ENCODE measurements around the gene RMDN2. TPM values are rescaled to one million over a fixed set of nuclear protein-coding genes. Genes with fewer than 3 reads are reported as not detected.
A peak's percentile ranks its signal among the peaks of the same experiment; 100 is the strongest.

RMDN2 gene, protein sequence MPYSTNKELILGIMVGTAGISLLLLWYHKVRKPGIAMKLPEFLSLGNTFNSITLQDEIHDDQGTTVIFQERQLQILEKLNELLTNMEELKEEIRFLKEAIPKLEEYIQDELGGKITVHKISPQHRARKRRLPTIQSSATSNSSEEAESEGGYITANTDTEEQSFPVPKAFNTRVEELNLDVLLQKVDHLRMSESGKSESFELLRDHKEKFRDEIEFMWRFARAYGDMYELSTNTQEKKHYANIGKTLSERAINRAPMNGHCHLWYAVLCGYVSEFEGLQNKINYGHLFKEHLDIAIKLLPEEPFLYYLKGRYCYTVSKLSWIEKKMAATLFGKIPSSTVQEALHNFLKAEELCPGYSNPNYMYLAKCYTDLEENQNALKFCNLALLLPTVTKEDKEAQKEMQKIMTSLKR
- 1 to 10 TPM; 2.8 to 7.3 (median 6.3) TPM for polyA plus RNA-seq

DNA sequence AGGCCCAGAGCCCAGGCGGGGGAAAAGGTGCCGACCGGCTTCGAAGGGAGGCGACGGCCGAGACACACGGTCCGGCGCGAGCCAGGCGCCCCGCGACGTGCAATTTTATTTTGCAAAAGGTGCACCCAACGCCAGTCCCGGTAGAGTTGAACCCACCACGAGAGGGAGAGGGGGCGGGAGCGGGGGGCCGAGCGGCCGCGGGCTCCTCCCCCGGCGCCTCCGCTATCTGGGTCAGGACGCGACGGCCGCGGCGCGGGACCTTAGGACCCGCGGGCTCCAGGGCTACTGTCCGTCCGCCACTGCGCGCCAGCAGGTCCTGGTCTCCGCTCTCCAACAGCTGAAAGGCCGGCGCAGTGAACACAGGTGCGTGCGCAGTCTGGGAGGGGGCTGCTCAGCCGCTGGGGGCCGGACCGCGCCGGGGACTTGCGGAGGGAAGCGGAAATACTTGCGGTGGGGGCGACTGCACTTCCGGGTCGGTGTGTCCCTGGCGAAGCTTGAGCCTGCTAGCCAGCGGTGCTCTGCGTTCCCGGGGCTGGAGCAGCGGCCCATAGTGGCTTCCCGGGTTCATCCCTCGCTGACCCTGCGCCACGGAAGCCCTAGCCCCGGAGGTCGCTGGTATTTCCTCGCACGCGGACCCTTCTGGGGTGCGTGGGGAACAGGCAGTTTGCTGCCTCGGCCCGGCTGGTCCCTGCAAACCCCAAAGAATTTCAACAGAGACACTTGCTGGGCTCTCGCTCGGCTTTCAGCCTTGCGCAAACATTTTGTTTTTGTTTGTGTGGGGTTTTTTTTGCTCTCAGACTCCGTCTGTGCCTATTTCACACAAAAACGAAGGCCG lies at the start of gene RMDN2:
RMDN2 (plus strand) TSS at position 225 of the 835 bp plus-strand sequence. CDS start 3,991 bp downstream, outside the sequence.
- WGBS, 3 donors: 0 to 1% (median 1%) methylated on average over 63 to 79 of the region's 79 CpGs

DNA sequence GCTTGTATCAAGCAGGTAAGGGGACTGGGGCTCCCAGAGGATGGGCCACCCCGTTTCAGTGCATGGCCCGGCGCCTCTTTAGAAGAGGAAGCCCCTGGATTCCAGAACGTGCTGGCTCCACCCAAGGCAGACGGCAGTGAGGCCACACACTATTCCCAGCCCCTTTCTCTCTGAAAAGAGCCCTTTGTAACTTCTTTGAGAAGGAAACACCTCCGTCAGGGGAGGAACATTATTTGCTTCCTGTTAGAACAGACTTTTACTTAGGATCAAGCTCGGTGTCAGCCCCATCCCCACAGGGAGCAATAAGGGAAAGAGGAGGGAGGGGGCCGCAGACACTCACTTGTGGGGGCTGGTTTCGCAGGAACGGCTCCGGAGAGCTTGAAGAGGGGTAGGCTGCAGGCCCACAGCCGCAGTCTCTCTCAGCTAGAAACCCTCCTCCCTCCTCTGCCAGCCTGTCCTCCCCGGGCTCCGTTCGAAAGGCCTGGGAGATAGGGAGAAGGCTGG lies 49.6 kb upstream of the RMDN2 start:
- no peak overlapping the region for H3K27ac ChIP-seq (ENCODE audit: low read depth, low read length)
- 29 to 55% (median 48%) methylated on average over 15 of the region's 15 CpGs for WGBS, 3 donors

More for the DNA sequence above, at the start of gene RMDN2:
- H3K27ac ChIP-seq (ENCODE audit: low read depth, low read length): peak within 1 kb of the TSS; percentile 10

GRCh38 chr2:37876227-37876626 lies 48.9 kb upstream of the RMDN2 start:
- H3K27ac ChIP-seq (ENCODE audit: low read depth, low read length): no peak overlapping the region

DNA sequence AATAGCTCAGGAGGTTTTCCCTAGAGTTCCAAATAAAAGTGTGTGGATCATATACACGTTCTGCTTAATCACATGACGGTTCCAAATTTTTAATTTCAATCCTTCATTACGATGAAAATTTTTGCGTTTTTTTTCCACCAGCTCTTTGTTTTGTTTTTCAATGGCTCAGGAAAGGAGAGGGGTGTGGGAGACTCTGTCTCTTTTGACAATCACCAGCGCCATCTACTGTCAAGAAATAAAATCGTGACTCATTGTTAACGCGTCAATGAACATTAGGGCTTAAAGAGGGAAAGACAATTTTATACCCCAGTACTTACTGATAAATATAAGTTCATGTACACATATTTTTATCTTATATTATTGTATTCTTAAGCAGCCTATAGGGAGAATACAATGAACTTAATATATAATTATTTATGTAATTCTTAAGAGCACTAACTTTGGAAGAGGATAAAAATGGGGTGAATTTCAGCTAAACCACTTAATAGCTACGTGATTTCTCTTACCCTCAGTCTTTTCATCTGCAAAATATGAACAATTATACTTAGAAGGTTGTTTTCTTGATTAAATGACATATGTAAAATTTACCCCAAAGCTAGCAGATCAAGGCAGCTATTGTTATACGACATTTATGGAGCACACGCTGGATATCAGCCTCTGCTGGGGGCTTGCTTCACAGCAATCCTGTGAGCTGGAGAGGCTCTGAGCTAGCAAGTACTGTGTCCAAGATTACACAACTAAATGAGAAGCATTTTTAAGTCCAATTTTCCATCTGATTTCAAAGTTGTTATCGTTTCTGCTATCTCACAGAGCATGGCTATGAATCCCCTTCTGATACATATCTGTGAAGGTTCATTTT lies 47.4 kb upstream of the RMDN2 start:
- no peak overlapping the region for H3K27ac ChIP-seq (ENCODE audit: low read depth, low read length)
- WGBS, 3 donors: 26 to 29% (median 29%) methylated on average over 12 of the region's 12 CpGs

More at GRCh38 chr2:37876227-37876626, 48.9 kb upstream of the RMDN2 start:
- WGBS, 3 donors: 76 to 89% (median 82%) methylated on average over 9 of the region's 9 CpGs

DNA sequence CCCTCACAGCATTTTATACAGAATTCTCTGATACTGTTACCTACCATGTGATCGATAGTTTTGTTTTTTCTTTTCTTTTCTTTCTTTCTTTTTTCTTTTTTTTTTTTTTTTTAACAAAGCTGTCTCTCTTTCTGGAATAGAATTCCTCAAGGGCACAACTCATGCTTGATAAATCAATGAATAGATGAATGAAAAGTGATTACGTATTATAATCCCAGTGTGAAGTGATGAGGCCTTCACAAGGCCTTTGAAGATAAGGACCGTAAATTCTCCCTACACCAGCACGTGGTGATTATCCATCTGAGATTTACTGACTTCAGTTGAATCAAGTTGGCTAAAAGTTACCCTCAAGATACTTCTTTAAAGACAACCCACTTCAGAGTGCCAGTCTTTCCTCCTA lies 46.6 kb upstream of the RMDN2 start:
- 81 to 94% (median 89%) methylated on average over 3 to 4 of the region's 4 CpGs for WGBS, 3 donors
- no peak overlapping the region for H3K27ac ChIP-seq (ENCODE audit: low read depth, low read length)

DNA sequence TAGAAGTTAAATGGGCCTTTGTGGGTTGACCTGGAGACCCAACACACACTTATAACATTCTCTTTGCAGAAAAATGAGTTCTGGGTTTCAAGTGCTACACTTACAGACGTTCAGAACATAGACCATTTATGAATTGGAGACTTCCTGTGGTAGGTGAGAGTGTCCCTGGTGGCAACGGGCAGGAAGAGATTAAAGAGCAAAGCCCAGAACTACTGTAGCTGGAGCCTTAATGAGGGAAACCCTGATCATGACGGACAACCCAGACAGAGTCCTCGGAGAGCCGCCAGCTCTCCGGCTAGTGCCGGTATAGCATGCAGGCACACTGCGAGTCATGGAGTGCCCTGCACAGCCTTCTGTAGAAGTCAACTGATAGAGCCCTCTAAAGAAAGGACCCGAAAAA lies 44.5 kb upstream of the RMDN2 start:
- 44 to 55% (median 52%) methylated on average over 9 of the region's 9 CpGs for WGBS, 3 donors
- H3K27ac ChIP-seq (ENCODE audit: low read depth, low read length): no peak overlapping the region

- 70 to 75% (median 72%) methylated on average over 9 of the region's 9 CpGs for WGBS, 3 donors
Observed at GRCh38 chr2:37881397-37881796, 43.7 kb upstream of the RMDN2 start.

GRCh38 chr2:37882036-37882435 lies 43.1 kb upstream of the RMDN2 start:
- H3K27ac ChIP-seq (ENCODE audit: low read depth, low read length): no peak overlapping the region
- 83 to 96% (median 95%) methylated on average over 1 of the region's 1 CpG for WGBS, 3 donors

More at GRCh38 chr2:37881397-37881796, 43.7 kb upstream of the RMDN2 start:
- H3K27ac ChIP-seq (ENCODE audit: low read depth, low read length): no peak overlapping the region

DNA sequence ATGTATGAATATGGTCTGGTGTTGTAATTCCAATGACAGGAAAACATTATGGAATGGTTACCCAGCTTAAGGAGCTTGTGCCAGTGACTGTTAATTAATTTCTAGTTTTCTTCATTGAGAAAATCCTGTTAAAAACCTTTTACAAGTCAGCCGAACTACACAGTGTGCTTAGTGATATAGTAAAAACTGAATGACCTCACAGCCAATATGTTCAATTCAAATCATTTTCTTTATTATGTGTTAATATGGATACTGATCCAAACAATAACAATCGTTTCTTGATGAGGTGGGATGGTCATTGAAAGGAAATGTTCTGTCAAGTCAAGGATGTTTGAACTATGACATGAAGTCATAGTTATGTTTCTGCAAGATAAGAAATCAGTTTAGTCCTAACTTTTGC lies 41.6 kb upstream of the RMDN2 start:
- H3K27ac ChIP-seq (ENCODE audit: low read depth, low read length): no peak overlapping the region
- 76 to 82% (median 77%) methylated on average over 2 of the region's 2 CpGs for WGBS, 3 donors

GRCh38 chr2:37885329-37885993 lies 39.6 kb upstream of the RMDN2 start:
- 58 to 83% (median 80%) methylated on average over 3 of the region's 3 CpGs for WGBS, 3 donors
- H3K27ac ChIP-seq (ENCODE audit: low read depth, low read length): no peak overlapping the region

GRCh38 chr2:37886745-37887144 lies 38.3 kb upstream of the RMDN2 start:
- 79 to 92% (median 88%) methylated on average over 5 of the region's 5 CpGs for WGBS, 3 donors
- no peak overlapping the region for H3K27ac ChIP-seq (ENCODE audit: low read depth, low read length)

- no peak overlapping the region for H3K27ac ChIP-seq (ENCODE audit: low read depth, low read length)
- 66 to 81% (median 79%) methylated on average over 4 of the region's 4 CpGs for WGBS, 3 donors
Observed at GRCh38 chr2:37887286-37887685, 37.8 kb upstream of the RMDN2 start.

GRCh38 chr2:37890893-37891495 lies 34.1 kb upstream of the RMDN2 start:
- H3K27ac ChIP-seq (ENCODE audit: low read depth, low read length): no peak overlapping the region
- WGBS, 3 donors: 22 to 24% (median 23%) methylated on average over 8 of the region's 8 CpGs

- WGBS, 3 donors: 29 to 66% (median 37%) methylated on average over 5 of the region's 5 CpGs
- no peak overlapping the region for H3K27ac ChIP-seq (ENCODE audit: low read depth, low read length)
Observed at GRCh38 chr2:37891846-37892435, 33.1 kb upstream of the RMDN2 start.

GRCh38 chr2:37892436-37893114 lies 32.5 kb upstream of the RMDN2 start:
- 33 to 58% (median 39%) methylated on average over 7 of the region's 7 CpGs for WGBS, 3 donors
- H3K27ac ChIP-seq (ENCODE audit: low read depth, low read length): no peak overlapping the region

DNA sequence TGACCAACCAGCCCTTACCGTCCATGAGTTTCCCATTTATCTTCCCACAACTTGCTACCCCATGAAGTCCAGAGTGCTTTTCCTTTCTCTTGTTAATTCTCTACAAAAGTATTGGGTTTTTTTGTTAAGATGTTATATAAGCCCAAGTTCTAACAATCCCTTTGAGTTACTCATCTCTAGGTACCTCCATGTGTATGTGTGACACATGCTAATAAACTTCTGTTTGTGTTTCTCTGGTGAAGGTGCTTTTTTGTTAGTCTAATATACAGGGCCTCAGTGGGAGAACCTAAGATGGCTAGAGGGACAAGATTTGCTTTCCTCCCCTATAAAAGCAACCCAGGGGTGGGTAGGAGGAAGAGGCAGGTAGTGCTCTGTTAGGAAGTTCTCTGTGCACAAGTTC lies 31.8 kb upstream of the RMDN2 start:
- WGBS, 3 donors: 81 to 95% (median 85%) methylated on average over 1 of the region's 1 CpG
- no peak overlapping the region for H3K27ac ChIP-seq (ENCODE audit: low read depth, low read length)
